ENCODE results near the gene CACNA1E. TPM values are rescaled to one million over a fixed set of nuclear protein-coding genes. Genes with fewer than 3 reads are reported as not detected.

The CACNA1E gene
- total RNA-seq, 6 donors from 2014 or later: 0.17 to 1.4 (median 0.51) TPM

GRCh38 chr1:181769846-181770245, 286.5 kb downstream of the CACNA1E start:
- H3K4me1 ChIP-seq: no peaks in the 10 kb centered on the region
- H3K9me3 ChIP-seq: no peaks in the 10 kb centered on the region
- TF ChIP-seq POLR2AphosphoS5 (IDR thresholded peaks at IDR 0.05) (no peak), EP300 (IDR thresholded peaks at IDR 0.05) (no peak), CTCF (IDR thresholded peaks at IDR 0.05) (no peak), POLR2A (IDR thresholded peaks at IDR 0.05) (no peak)
- H3K4me3 ChIP-seq: no peak overlapping the region
- DNase-seq: no peak
- no peak for ATAC-seq (ENCODE audit: low FRiP score in 2 of 2)
- no peaks in the 10 kb centered on the region for H3K36me3 ChIP-seq
- no peak overlapping the region for H3K27ac ChIP-seq
- H3K27me3 ChIP-seq: no peaks in the 10 kb centered on the region

- WGBS, 2 donors: 47 to 68% methylated on average over 1 of the region's 1 CpG
- Histone ChIP-seq H3K4me1 (no peaks in the 10 kb centered on the region), H3K36me3 (no peaks in the 10 kb centered on the region), H3K27me3 (no peaks in the 10 kb centered on the region), H3K4me3 (no peak overlapping the region), H3K9me3 (no peaks in the 10 kb centered on the region), H3K27ac (no peak overlapping the region)
- TF ChIP-seq CTCF (IDR thresholded peaks at IDR 0.05): no peak
- DNase-seq (no peak), ATAC-seq (ENCODE audit: low FRiP score in 2 of 2) (no peak)
Observed at GRCh38 chr1:181772714-181773113, 289.4 kb downstream of the CACNA1E start.

DNA sequence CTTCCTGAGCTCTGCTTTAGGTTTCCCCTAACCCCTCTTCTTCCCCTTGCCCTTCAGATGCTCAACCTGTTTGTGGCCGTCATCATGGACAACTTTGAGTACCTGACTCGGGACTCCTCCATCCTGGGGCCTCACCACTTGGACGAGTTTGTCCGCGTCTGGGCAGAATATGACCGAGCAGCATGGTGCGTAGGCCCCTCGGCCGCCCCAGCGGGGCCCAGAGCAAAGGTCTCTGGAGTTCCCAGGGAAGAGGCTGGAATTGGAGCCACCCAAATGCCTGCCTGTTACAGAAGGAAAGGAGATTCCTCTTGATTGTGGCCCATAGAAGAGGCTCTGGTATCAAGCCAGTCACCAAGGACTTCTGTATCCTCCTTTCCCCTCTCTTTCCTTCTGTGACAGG, 292.7 kb downstream of the CACNA1E start:
- ATAC-seq (ENCODE audit: low FRiP score in 2 of 2) (no peak), DNase-seq (peak in 1 of 2 donors; percentile 46)
- WGBS, 2 donors: 92% methylated on average over 10 of the region's 10 CpGs
- no peak for TF ChIP-seq POLR2AphosphoS5 (IDR thresholded peaks at IDR 0.05)
- TF ChIP-seq CTCF (IDR thresholded peaks at IDR 0.05): no peak
- TF ChIP-seq POLR2A (IDR thresholded peaks at IDR 0.05): no peak
- no peak for TF ChIP-seq EP300 (IDR thresholded peaks at IDR 0.05)
- H3K27me3 ChIP-seq: no peaks in the 10 kb centered on the region
- no peak overlapping the region for H3K27ac ChIP-seq
- H3K4me1 ChIP-seq: no peaks in the 10 kb centered on the region
- no peak overlapping the region for H3K4me3 ChIP-seq
- no peaks in the 10 kb centered on the region for H3K9me3 ChIP-seq
- H3K36me3 ChIP-seq: no peaks in the 10 kb centered on the region

DNA sequence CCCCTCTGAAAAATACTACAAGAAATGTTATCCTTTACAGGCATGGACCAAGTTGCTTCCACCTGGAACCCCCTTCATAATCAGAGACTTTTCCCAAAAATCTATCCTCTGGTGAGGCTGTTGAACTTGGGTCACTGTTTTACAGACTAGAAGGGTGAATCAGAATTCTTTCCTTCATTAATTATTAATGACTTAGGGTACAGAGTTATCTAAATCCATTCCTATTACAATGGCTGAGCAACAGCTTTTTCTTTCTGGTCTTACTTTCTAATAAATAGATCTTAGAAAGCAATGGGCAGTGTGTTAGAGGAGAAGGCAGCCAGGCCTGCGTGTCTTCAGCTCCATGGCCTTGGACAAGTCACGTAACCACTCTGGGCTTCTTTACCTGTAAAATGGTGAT, 294.0 kb downstream of the CACNA1E start:
- Histone ChIP-seq H3K4me1 (no peaks in the 10 kb centered on the region), H3K4me3 (no peak overlapping the region), H3K9me3 (no peaks in the 10 kb centered on the region), H3K27me3 (no peaks in the 10 kb centered on the region), H3K36me3 (no peaks in the 10 kb centered on the region), H3K27ac (no peak overlapping the region)
- 83 to 93% methylated on average over 2 of the region's 2 CpGs for WGBS, 2 donors
- no peak for ATAC-seq (ENCODE audit: low FRiP score in 2 of 2)
- DNase-seq: no peak
- no peak for TF ChIP-seq EP300 (IDR thresholded peaks at IDR 0.05)
- TF ChIP-seq CTCF (IDR thresholded peaks at IDR 0.05): no peak
- TF ChIP-seq POLR2AphosphoS5 (IDR thresholded peaks at IDR 0.05): no peak
- no peak for TF ChIP-seq POLR2A (IDR thresholded peaks at IDR 0.05)

DNA sequence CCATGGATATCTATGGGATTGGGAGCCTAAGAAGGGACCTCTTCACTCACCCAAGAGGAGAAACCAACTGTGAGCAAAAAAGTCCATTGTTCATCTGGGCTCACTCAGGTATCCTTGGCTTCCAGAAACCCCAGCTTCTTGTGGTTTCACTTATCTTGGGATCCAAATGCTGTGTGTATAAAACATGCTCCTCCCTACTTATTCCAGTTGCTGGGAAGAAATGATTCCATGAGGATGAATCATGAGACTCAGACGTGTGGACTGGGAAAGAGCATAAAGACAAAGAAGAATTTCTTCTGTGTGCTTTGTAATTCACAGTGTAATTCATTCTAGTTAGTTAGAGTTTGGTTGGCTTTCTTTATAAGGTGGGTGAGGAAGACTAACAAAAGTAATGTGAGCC, 294.5 kb downstream of the CACNA1E start:
- Histone ChIP-seq H3K4me1 (no peaks in the 10 kb centered on the region), H3K4me3 (no peak overlapping the region), H3K27ac (no peak overlapping the region), H3K36me3 (no peaks in the 10 kb centered on the region), H3K27me3 (no peaks in the 10 kb centered on the region), H3K9me3 (no peaks in the 10 kb centered on the region)
- 48 to 55% methylated on average over 1 of the region's 1 CpG for WGBS, 2 donors
- TF ChIP-seq POLR2A (IDR thresholded peaks at IDR 0.05) (no peak), CTCF (IDR thresholded peaks at IDR 0.05) (no peak), EP300 (IDR thresholded peaks at IDR 0.05) (no peak), POLR2AphosphoS5 (IDR thresholded peaks at IDR 0.05) (no peak)
- no peak for DNase-seq
- ATAC-seq (ENCODE audit: low FRiP score in 2 of 2): no peak
